Pulmonary artery endothelial cell (primary cell): ENCODE results near the gene CETP. TPM values are rescaled to one million over a fixed set of nuclear protein-coding genes. Genes with fewer than 3 reads are reported as not detected.
"Not testable (repeated sequence)": the region's sequence is repeated elsewhere in the genome, so short reads cannot be mapped to it uniquely, and the experiment has no call there.

Source experiments
- DNase-seq: peaks from one replicate; pipeline ENCODE4 v3.0.0-alpha.2; 2011; ENCODE audit warnings: low read depth, low spot score
- total RNA-seq: library from RNA; depleted of rRNA; stranded (reverse); fragments of >200 nt; gene quantifications from 2 replicates; pipeline ENCODE4 v1.2.3, GENCODE V29; 2014

Gene CETP
- total RNA-seq, 1 donor from 2014 or later = 0.33 TPM

DNA sequence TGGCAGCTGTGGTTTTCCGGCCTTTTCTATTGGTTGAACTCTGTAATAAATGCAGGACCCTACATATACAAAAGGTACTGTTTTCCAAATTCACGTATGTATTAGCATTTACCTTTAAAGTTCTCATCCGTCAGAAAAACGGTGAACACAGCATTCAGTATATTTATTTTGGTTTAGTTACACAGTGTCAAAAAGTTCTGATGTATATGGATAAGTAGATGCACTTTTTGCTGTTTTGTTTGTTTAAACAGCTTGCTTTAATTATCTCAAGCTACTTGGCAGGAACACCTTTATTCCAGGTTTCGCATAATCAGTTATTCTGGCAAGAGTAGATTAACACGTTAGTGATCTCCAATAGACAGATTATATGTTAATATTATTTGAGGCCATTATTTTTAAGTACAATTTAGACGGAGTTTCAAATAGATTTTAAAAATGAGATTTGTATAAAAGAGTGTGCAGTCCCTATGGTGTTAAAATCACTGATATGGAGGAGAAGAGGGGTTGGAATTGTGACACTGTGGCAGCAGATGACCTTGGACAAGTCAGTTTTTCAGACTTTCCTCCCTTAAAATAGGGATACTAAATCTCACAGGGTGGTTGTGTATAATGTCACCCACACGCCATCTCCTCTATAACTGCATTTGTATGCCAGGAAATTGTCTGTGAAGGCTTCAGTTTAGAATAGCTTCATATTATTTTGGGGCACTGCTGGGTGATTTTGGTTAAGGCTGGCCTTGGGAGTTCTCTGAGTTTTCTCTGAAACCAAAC, 27.7 kb upstream of the CETP start:
- DNase-seq = no peak

DNA sequence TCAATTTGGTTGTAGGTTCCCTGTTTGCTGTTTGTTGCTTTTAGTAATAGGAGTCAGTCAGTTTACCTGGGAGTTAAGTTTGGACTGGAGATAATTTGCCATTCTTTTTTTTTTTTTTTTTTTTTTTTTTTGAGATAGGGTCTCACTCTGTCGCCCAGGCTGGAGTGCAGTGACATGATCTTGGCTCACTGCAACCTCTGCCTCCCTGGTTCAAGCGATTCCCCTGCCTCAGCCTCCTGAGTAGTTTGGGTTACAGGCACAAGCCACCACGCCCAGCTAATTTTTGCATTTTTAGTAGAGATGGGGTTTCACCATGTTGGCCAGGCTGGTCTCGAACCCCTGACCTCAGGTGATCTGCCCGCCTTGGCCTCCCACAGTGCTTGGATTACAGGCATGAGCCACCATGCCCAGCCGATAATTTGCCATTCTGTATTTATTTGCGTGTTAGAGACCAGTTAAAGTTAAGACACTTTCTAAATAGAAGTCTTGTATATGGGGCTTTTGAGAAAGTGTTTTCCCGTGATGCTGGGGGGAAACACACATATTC, 27.1 kb upstream of the CETP start:
- not testable (repeated sequence) for DNase-seq

DNA sequence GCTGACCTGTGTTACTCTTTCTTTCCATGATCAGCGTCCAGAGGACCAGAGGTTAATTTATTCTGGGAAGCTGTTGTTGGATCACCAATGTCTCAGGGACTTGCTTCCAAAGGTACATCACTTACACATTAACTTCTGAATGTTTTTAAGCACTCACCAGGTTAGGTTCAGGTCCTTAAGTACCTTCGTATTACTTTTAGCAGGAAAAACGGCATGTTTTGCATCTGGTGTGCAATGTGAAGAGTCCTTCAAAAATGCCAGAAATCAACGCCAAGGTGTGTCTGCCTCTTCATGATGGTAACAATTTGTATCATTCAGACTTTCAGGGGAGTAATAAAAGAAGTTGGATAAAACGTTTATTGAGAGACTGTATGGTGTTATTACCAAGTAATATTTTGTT, 26.5 kb upstream of the CETP start:
- DNase-seq = no peak

DNA sequence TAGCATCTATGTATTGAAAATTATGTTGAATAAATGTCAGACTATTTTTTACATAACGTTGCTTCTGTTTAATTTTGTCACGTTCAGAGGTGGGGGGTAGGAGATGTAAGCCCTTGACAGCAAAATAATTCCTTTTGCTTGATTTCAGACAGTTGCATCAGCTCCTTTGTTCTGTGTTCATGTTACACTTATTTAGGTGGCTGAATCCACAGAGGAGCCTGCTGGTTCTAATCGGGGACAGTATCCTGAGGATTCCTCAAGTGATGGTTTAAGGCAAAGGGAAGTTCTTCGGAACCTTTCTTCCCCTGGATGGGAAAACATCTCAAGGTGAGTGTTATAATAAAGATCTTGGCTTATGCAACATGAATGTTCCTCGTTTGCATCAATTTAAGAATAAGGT, 25.3 kb upstream of the CETP start:
- DNase-seq = no peak

DNA sequence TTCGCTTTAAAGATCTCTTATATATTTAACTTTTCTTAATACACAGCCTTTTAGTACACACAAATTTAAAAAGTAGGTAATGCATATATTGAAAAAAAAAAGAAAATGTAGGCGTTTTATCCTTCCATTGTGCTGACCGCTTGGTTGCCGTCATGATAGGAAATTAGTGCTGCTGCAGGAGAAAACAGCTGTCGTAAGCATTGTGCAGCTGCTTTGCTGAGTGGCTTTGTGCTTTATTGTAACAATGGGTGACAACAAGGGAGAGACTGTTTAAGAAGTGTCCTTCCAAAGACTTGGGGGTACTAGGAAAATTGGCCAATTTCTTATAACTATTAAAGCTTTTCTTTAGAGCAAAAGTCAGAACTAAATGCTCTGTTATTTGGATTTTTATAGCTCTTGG, 24.8 kb upstream of the CETP start:
- DNase-seq = no peak

DNA sequence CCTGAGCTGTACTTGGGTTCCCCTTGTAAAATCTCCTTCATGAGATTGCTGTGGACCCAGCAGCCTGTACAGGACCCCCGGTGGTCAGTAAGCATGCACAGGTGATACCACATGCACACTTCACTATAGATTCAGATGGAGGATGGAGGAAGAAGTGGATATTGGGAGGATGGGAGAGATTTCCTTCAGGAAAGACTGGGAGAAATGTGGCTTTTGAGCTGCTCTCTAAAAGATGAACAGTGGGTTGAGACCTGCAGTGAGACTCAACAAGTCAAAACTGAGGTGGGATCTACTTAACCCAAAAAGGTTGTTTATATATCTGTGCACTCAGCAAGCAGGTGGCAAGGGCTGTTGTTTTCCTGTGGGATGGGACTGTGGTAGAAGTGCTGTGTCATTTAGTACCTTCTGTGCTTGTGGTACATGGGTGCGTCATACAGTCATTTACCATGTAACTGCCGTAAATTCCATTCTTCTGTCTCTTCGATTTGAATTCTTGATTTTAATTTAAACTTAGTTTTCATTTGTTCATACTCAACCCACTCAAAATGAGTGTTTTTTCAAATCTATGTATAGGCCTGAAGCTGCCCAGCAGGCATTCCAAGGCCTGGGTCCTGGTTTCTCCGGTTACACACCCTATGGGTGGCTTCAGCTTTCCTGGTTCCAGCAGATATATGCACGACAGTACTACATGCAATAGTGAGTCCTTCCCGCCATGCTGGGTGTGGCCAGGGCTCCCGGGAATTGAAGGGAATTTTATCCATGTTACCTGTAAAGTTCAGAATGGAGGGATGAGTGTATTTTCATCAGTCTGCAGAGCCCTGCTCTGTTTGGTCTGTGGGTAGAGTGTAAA, 22.9 kb upstream of the CETP start:
- no peak for DNase-seq

DNA sequence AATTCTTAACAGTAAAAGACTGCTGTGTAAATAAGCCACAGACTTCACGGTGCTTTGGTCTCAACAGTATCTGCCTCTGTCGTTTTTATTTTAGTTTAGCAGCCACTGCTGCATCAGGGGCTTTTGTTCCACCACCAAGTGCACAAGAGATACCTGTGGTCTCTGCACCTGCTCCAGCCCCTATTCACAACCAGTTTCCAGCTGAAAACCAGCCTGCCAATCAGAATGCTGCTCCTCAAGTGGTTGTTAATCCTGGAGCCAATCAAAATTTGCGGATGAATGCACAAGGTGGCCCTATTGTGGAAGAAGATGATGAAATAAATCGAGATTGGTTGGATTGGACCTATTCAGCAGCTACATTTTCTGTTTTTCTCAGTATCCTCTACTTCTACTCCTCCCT, 21.9 kb upstream of the CETP start:
- no peak for DNase-seq

DNA sequence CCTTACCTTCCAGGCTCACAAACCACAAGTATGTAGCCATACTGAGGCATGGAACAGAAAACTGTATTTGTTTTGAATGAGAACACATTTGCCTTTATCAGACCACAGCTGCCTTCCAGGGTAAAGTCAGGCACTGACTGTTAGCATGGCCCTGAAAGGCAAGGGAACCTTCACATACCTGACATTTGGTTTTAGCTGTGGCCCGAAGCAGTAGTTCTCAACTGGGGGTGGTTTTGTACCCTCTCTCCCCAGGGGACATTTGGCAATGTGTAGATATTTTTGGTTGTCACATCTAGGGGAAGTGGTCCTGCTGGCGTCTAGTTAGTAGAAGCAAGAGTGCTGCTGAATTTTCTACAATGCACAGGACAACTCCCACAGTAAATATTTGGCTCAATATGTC, 20.7 kb upstream of the CETP start:
- no peak for DNase-seq

DNA sequence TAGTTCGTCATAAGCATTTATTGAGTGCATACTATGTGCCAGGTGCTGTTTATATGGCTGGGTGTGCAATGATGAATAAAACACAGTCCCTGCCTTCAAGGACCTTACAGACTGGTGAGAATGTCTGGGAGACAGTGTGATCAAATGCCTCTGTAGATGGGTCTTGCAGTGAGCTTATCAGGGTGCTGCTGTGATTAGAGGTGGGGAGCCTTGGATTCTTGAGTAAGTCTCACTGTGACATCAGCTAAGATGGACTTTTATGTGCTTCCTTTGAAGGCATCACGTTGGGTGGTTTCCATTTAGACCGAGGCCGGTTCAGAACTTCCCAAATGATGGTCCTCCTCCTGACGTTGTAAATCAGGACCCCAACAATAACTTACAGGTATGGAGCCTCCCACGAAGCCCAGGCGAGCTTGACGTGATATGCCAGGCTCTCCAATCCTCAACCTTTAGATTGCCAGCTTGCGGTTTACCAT, 19.9 kb upstream of the CETP start:
- no peak for DNase-seq

DNA sequence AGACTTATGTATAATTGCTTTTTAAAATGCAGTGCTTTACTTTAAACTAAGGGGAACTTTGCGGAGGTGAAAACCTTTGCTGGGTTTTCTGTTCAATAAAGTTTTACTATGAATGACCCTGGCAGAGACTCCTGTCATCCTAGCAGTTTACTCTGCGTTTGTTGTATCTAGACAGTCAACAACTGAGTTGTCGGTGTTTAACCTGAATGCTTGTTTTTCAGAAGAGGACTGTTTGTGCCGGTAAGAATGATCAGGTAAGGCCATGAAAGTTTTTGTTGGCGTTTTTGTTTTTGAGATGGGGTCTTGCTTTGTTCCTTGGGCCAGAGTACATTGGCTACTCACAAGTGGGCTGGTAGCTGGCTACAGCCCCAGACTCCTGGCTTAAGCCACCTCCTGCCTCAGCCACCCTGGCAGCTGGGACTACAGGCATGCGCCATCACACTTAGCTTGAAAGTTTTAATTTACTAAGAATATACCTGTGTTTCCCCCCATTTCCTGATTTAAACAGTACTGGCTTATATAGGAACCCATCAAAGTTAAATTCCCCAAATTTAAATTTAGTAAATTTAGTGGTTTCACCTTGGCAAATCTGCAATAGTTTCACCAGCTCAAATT, 17.9 kb upstream of the CETP start:
- DNase-seq = no peak

DNA sequence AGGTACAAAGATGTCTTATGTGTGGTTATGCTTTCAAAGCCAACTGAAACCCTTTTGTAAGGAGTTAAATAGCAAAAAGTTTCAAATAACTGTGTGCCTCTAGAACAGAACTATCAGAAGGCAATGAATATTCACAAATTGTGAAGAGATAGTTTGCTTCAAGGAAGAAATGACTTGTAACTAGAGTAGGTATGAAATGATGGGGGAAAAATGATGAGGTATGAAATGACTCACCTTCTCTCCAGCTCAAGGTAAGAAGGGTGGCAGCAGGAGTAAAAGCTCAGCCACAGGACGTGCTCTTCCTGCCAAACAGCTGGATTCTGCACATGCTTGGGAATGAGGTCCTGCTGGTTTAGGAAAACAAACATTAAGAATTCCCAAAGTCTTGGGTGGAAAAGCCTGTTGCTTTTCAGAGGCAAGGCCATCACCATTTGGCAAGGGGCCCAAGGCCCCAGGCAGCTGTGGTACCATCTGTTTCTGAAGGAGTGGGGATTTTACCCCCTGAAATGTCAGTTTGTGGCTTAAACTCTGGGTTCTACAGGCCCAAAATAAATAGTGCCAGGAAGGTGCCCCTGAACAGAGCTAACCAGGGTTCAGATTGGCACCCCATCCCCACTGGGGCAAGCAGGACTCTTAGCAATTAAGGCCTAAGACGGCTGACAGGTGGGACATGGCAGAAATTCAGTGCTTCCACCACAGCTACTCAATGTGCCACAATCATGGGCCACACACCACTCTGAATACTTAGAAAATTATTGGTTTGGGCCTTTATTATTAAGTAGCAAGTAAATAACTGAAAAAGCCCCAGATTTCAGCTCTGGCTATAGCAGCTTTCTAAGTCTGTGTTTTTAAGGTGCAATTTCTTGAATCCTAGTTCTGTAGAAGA, 16.6 kb upstream of the CETP start:
- no peak for DNase-seq

DNA sequence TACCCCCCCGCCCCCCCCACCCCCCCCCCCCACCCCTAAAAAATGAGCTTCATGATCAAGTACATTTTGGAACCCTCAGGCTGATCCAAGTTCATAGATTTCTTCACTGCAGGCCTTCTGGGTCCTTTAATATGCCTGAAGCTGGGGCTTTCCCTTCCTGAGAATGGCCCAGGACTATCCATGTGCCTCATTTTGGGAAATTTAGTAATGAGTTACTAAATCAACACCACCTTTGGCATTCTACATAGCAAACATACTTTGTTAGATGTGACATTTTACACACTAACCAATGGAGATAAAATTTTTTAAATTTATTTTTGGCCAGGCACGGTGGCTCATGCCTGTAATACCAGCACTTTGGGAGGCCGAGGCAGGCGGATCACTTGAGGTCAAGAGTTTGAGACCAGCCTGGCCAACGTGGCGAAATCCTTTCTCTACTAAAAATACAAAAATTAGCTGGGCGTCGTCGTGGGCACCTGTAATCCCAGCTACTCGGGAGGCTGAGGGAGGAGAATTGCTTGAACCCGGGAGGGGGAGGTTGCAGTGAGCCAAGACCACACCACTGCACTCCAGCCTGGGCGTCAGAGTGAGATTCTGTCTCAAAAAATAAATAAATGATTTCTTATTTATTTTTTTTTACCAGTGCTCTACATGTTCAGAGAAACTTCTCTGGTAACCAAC, 15.8 kb upstream of the CETP start:
- DNase-seq = no peak

DNA sequence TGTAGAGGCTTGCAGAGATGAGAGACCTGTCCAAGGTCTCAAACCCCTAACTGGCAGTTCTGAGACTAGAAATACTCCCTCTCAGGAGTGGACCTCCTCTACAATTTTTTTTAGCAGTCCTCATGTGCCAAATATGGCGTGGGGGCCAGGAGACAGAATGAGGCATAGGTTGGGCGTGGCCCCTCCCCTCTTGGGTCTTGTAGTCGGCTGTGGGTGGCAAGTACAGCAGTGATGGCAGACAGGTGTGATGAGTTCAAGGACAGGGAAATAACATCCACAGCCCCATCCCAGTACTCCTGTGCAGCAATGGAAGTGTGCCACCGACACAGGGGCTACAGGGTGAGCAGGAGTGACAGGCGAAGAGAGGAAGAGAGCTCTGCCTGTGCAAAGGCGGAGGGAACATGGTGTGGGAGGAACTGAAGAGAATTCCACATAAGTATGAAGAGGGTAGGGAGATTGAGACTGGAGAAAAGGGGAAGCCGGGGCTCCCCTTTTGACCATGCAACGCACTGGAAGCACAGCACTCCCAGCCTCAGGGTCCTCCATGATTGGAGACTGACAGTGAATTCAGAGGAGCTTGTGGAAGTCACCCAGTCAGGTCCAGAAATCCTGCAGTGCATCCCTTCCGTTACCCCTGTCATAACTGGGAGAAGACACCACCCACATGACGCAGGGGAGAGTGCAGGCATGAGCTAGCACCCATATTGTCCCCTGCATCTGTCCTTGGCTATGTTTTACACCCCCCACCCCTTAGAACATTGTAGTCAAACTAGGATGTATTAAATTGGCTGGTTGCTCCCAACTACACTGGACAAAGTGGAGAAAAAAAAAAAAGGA, 14.8 kb upstream of the CETP start:
- no peak for DNase-seq

DNA sequence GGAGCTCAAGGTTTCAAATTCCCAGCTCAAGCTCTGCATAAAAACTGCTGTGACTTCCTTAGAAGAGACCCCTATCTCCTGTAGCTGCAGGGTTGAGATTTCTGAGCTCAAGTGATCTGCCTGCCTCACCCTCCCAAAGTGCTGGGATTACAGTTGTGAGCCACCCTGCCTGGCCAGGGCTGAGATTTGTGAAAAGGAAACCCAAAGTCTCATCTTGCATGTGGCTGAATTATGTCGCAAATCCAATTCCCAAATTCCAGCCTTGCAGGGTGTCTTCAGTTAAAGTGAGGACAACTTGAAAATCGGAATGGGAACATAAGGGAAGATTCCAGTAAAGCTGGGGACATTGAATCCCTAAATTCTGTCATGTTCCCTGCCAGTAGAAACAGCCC, 14.2 kb upstream of the CETP start:
- DNase-seq = no peak

DNA sequence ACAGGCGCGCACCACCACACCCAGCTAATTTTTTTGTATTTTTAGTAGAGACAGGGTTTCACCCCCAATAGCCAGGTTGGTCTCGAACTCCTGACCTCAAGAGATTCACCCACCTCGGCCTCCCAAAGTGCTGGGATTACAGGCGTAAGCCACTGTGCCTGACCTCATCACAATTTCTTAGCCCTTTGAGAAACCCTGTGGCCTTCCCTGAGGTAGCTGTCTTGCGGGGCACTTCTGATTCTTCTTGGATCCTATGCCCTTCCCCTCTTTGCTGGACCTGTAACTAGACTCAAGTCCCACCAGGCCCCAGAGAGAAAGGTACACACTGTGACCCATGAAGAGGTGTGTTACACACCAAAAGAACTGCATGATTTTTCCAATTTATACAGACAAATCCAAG, 13.5 kb upstream of the CETP start:
- DNase-seq = no peak

DNA sequence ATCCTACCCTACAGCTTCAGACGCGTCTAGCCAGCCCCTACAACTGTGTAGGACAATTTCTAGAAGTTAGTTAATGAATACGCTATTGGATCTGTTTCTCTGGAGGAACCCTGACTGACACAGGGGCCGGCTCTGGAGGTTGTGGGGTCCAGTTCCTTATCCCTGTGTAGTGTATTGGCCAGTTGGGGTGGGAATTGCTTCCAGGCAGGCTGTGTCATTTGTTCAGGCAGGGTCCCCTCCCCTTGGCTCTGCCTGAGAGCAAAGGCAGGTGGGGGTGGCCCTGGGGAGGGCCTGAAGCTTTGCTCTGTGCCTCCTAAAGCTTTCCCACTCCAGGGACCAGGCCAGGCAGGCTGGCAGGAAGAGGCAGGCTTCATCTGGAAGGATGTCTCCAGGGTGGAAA, 11.7 kb upstream of the CETP start:
- no peak for DNase-seq

DNA sequence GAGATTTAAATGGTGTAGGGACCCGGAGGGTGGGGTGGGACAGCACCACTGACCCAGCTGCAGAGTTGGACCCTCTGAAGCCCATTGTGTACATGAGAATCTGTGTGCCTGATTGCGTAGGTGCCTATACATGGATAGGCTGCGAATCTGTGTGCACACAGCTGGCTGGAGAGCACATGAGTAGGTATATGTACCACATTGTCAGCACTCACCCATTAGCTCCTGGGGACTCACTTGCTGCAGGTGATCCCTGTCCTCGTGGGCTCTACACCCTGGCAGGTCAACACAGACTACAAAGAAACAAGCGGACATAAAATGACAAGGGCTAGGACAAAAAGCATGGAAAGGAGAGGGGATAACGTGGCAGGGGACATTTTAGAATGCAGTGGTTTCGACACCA, 11.3 kb upstream of the CETP start:
- no peak for DNase-seq

DNA sequence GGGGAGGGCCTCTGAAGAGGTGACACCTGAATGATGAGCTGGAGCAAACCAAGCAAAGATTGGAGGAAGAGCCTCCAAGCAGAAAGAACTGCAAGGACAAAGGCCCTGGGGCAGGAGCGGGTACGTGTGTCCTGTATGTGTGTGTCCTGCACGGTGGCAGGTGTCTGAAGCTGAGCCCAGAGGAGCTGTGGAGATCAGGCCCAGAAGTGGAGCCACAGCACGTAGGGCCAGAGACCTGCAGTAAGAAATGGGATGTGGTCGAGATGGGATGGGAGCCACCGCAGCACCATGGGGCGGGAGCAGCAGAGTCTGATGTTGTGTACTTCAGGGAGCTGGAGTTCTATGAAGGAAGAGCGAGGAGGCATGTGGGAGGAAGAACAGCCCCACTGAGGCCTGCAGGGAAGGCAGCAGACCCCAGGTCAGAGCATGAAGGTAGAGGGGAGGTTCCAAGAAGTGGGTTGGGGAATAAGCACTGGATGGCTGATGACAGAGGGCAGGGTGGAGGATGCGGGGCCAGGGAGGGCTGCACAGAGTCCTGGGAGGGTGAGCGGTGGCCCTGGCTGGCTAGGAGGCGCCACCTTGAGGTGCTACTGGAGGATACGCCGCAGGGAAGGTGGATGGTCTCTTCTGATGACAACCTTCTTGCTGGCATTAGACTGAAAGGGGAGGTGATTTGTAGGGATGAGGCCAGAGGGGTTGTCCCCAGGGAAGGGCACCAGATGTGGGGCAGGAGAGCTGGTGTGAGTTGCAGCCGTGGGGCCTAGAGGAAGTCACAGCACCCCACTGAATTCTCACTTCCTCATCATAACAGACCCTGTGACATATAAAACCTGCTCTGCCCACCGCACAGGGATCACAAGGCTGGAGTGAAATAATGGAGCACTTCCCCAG, 10.6 kb upstream of the CETP start:
- no peak for DNase-seq

DNA sequence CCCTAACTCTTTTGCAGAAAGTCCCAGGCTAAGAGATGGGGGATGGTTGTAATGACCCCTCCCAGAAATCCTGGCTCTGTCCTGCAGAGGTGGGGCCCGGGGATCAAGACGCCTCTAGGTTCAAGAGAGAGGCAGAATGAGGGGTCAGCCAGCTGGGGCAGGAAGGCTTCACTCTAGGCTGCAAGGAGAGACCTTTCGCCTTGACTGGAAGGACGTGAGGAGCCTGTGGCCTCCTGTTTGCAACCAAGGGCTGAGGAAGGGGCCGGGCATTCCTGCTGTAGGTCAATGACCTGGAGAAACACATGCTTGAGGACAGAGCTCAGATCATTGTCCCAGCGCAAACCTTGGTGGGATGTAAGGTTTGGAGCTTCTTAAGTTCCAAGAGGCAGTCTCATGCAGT, 8.7 kb upstream of the CETP start:
- DNase-seq = no peak
